ENCODE data around the gene MYLK.

Gene MYLK

DNA sequence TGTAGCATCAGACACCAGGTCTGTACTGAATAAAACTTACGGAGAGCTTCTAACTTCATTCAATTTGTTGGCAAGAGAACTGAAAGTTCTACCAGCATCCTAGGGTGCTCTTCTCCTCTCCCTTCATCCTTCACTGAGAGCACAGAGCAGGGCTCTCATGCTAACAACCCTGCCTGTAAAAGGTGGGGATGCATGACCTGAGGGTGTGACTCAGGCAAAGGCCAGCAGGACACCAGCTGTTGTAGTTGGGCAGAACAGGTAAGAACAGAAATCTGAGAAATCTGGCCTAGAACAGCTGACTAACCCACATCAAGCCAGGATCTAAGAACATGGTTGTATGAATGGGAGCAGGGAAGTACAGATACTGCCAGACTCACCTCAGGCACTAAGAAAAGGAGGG, 64.2 kb downstream of the MYLK start:
- DNase-seq: no peak

DNA sequence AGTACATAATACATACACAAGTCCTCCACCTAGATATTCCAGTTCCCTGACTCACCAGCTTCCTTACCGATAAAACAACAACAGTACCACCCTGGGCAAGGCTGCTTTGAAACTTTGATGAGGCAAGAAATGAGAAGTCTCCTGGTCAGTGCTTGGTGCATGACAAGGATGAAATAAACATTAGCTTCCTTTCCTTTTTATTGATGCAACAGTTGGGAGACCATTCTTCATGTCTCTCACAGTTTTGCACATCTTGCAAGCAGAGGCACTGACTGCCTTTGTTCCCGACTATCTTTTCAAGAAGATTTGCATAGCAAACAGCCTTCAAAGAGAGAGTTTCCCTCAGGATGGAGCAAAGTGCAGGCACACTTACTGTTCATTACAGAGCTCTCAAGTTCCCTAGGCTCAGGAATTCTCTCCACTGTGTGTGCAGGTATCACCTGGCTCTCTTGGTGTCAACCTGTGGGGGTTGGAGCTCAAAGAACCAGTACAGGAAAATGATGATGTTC, 65.2 kb downstream of the MYLK start:
- DNase-seq: no peak

DNA sequence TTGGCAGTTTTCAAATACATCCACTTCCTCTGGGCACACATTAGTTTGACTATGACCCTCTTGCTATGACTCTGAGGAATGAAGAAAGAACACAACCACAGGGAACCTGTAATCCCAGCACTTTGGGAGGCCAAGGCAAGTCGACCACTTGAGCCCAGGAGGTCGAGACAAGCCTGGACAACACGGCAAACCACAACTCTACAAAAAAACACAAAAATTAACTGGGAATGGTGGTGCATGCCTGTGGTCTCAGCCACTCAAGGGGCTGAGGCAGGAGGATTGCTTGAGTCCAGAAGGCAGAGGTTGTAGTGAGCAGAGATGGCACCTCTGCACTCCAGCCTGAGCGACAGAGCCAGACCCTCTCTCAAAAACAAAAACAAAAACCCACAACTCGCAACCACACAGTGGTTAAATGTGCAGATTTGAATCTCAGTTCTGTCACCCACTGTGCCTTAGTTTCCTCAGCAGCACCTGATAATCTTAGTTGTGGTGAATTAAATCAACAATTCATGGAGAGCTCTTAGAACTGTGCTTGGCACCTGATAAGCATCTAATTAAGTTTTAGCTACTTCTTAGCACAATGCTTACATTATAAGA, 65.7 kb downstream of the MYLK start:
- DNase-seq: no peak

DNA sequence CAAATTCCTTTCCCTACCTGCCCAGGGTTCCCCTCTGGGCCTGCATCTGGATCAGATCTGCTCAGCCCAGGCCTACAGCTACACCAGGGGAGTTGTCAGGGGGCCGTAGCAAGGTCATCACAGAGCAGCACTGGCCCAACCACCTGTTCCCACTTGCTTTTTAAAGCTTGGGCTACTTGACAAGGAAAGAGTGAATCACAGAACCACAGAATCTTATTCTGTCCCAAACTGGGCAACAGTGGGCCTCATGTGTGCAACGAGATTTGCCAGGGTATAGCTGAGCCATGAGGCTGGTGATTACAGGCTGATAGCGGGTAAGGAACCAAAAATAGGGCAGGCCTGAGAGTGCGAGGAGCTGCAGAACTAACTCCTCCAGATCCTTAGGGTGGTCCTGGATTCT, 66.7 kb downstream of the MYLK start:
- no peak for DNase-seq

DNA sequence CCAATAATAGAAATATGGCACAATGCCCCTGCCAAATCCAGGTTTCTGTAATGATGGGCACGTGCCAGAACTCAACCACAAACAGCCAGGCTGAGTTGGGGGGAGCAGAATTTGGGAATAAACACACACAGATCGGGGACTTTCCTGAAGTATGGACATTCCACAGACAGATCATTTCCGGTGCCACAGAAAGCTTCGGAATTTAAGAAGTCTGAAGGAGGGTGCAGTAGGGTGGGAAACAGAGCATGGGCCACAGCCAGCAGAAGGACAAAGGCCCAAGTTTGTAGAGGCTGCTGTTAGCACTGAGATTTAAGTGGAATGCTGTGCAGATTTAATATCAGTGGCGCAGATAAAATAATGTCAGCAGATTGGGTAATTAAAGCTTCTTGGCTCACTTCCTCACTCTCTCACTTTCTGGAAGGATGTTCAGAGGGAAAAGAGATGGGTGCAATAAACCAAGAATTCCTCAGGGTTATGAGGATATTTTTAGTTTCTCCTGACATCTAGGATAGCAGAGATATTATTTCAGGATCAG, 67.4 kb downstream of the MYLK start:
- DNase-seq: no peak

DNA sequence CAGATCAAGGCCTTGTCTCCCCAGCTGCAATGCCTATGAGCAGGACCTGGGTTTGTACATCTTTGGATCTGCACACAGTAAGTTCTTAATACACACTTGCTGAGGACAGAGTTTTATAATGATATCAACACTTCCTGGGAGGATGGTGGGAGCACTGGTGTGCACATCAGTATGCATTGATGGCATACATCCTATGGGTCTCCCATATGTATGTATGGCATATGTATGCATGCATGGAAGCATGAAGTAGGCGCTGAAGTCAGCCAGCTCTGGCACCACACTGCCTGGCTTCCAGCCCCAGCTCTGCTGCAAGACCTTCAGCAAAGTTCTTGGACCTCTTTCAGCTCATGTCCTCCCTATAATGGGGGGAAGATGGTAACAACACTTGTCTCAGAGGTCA, 68.2 kb downstream of the MYLK start:
- DNase-seq: no peak

DNA sequence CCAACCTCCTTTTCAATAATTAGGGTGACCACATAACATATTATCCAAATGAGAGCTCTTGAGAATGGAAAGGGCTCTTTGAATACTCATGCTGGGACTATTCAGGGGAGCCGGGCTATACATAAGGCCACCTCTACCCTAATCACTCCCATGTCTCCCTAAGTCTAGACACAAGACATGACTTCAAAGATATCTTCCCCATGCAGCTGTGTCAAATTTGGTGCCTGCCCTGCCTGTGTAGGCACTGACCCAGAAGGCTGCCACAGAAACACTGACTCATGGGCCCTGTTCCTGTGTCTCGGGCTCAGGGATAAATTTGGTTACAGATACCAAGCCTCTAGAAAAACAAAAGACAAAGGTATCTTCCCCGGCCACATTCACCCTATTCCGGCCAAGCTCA, 70.3 kb downstream of the MYLK start:
- no peak for DNase-seq

DNA sequence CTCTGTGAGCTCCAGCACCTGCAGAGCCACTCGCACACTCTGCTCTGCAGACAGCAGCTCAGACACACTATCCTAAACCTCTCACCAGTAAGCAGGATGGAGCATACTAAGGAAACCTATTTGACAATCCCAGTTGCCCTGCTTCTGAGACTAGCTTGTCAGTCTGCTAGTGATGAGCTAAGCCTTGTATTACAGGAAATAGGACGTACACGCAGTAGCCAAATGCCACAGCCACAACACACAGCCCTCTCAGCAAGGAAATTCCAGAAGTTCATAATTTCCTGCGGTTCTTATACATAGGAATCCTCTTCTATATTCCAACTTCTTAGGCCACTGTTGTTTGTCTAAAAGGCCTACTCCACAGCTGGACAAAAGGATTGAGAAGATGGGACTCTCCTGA, 74.5 kb downstream of the MYLK start:
- DNase-seq: no peak

DNA sequence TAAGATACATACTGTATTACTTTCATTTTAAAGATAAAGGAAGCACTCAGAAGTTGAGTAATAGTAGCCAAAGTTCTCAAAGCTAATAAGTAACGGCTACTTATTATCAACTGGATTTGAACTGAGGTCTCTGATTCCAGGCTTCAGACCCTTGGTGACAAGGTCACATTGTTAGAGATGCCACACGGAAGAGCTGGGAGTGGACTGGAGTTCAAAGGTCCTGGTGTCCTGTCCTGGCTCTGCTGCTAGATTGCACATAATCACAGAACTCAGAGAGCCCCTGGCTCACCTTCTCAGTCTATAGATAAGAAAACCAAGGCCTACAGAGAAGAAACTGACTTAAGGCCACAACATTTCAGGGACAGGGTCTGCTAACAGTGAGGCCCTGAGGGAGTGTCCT, 75.3 kb downstream of the MYLK start:
- DNase-seq: no peak

DNA sequence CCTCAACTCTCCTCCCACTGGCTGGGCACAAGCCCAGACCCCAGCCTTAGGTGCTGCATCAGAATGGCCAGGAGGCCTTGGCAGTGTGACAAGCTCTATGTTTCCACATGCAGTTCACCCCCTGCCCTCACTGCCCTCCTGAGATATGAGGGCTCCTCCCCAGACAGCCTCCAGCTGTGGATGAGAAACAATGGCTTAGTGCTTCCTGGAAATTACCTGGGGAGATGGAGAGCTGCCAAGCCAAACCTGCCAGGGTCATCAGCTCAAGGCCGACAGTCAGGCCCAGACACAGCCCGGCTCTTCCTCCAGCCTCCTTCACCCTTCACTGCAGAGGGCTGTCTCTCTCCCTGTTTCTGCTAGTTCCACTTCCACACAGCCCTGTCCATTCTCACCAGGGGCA, 76.3 kb downstream of the MYLK start:
- peak; percentile 89 for DNase-seq

DNA sequence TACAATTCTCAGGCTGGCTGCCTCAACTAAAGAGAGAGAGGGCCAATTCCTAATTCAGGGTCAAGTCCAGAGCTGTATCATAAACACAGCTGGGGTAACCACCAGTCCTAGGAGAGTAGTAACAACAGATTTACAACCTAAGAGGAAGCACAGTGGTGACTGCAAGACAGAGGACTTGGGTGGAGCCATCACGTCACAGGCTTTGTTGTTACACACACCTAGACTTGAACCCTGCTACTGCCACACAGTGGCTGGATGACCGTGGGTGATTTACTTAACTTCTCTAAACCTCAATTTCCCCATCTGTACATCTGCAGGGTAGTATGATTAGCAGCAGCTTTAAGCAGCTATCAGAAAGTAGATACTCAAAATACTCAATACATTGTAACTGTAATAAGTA, 78.6 kb downstream of the MYLK start:
- DNase-seq: no peak

DNA sequence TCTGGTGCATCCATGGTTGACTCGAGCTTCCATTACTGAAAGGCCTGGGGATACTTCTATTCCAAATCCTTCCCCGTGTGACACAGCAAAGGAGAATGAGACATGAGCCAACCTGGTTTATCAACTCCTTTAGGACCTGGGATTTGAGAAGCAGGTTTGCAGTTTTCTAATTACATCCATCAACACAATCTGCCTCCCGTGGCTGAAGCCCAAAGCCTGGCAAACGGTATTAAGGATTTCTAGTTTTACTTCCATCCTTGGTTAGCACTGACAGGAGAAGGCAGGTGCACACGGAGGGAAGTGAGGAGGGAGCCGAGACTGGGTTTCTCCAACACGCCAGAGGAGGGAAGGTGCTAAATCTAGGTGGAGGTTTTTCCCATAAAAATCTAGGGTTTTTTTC, 79.0 kb downstream of the MYLK start:
- DNase-seq: no peak

DNA sequence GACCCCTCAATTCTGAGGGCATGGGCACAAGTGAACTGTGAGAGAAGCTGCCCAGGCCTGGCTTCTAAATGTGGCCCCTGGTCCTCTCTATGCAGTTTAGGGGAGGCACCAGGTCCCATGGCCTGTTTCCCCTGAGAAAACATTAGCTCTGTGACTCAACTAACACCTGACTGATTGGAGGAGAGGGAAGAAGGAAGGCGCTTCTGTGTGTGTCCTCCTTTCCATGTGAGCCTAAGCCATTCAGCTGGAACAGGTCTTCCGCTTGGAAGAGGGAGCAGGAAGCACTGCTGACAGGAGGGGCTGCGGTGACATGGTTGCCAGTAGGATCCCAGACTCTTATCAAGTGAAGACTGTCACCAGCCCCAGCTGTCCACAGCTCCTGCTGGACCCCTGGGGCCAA, 79.5 kb downstream of the MYLK start:
- no peak for DNase-seq

DNA sequence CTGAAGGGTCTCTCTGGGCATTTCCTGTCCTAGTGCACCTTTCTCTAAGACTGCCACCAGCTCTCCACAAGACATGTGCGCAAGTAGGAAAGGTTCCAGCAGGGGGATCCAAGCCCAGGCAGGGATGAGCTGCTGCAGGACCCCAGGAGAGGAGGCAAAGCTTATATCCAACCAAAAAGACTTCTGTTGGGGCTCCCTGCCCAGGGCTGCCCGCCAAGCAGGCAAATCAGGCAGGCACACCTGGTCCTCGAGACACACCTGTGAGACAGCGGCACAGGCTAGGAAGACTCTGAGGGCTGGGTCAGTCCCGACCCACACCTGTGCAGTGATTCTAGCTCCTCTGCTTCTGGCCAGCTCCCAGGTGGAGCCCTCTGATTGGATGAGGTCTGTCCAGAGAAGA, 80.6 kb downstream of the MYLK start:
- no peak for DNase-seq

DNA sequence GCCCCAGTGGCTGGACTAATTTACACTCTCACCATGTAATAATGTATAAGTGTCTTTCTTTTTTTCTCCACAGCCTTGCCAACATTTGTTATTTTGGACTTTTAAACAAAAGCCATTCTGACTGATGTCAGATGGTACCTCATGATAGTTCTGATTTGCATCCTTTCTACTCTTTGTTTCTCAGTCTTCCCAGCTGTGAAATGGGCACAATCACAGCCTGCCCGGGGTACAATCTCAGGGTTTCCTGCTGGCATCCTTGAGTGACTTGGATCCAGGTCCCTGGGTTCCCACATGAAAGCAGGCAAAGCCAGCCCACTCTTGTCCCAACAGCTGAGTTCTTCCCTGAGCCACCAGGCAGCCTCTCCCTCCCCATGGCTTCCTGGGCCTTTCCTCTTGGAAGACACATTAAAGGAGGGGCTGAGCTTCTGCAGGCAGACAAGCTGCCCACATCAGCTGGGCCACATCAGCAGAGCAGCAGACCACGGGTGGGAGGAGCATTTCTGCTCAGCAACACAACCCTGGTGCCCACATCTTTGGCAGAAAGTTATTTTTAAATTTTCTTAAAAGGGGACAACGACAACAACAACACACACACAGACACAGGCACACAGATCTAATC, 82.0 kb downstream of the MYLK start:
- DNase-seq: no peak

DNA sequence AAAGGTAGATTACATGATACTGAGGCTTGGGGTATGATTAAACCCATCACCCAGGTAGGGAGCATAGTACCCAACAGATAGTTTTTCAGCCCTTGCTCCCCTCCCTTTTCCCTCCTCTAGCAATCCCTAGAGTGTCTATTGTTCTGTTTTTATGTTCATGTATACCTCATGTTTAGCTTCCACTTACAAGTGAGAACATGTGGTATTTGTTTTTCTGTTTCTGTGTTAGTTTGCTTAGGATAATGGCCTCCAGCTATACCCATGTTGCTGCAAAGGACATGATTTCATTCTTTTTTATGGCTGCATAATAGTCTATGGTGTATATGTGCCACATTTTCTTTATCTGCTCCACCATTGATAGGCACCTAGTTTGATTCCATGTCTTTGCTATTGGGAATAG, 82.7 kb downstream of the MYLK start:
- DNase-seq: no peak

DNA sequence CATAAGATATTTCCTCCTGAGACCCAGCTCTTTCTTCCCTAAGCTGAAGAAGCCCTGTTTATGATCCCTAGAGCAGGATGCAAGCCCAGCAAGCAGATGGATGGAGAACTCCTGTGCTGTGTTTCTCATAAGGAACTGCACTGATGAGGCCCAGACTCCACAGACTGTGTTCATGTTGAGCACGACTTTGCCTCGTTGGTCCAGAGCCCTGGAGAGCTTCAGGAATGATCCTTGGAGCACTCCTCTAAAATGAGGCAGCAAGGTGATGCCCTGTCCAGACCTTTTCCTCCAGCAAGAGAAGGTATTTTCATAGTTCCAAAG, 83.8 kb downstream of the MYLK start:
- no peak for DNase-seq

DNA sequence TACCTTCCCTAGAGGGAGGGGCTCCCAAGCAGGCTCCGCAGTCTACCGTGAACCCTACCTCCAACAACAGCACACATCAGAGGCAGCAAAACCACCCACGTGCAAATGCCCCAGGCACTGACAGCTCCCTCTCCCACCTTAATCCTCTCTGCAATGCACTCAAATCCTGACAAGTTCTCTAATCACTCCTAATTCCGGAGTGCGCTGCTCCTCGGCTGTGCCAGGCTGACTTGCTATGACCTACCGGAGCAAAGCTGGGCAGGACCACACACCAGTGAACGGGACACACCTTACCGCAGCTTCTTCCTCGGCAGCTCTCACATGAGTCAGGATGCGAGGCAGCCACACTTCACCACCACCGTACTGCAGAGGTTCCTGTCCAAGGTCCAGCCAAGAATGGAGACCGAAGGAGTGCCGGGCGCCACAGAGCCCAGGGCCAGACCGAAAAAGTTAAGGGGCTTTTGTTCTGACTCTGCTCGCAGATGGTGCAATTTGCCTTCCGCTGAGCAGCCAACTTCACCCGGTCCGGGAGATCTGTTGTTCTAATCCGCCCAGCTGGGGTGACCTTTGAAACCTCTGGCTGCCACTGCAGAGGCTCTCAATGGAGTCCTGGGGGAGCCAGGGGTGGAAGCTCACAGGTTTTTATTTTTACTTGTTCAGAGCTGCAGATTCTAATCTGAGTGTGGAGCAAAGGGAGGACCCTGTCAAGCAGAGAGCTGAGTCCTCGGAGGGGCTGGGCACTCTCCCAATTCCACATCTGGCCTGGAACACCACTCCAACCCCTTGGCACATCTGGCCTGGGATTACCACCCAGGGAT, 84.4 kb downstream of the MYLK start:
- DNase-seq: no peak

DNA sequence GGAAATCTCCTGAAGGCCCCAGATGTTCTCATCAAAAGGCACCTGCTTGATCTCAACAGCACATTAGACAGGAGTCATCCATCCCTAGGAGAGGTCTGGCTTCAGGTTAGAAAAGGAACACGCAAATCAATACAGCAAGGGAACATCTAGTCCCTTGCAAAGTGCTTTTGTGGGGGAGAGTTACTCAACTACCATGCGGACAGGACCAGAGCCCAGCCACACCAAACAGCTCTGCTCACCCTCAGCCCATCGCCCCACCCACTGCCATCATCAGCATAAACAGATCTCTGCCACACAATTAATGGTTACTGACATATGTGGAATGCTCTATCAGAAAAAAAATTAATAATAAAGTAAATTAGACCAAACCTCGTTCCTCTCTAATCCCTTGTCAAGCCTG, 85.6 kb downstream of the MYLK start:
- DNase-seq: no peak

DNA sequence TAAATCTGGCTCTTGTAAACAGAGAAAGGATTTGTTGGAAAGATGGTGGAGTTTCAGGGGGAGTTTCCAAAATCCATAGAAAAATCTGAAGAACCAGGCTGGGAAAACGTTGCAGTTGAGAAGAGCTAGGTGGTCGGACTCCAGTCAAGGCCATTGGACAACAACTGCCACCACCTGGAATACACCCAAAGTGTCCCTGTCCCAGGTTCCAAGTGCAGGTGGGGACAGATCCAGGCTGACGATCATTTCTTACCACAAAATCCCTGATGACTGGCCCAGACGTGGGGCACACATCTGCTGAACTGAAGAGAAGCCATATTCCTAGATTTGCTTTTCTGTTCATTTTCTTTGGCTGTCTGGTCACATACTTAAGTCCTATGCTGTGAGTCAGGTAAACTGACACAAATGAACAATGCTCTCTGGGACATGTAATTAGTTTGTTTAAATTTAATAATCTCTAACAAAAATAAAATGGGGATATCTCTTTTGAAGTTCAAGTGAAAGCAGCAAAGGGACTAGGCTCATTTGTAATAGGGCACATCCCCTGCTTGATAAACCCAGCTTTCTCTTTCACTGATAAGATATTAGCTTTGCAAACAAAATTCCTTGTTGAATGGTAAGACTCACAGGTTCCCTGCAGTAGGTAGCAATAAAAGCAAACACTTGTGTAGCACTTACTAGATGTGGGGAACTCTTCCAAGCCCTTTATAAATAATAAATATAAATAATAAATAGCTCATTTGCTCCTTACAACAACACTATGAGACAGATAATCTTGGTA, 88.5 kb downstream of the MYLK start:
- no peak for DNase-seq

DNA sequence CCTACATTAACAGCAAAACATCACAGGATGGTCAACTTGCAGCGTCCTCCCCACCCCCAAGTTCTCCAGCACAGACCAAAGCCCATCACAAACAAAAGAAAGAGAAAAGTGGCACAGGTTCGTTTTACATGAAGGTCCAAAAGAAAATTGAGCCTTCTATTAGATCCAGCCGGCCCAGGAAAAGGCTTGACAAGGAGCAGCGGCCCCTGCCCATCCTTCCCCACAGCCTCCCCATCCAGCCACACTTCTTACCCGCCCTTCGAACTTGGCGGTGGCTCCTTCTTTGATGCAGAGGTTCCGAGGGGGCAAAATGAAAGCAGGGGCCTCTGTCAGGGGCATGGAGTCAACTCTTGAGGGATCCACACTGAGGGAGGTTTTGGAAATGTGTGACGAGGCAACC, 90.7 kb downstream of the MYLK start:
- no peak for DNase-seq

DNA sequence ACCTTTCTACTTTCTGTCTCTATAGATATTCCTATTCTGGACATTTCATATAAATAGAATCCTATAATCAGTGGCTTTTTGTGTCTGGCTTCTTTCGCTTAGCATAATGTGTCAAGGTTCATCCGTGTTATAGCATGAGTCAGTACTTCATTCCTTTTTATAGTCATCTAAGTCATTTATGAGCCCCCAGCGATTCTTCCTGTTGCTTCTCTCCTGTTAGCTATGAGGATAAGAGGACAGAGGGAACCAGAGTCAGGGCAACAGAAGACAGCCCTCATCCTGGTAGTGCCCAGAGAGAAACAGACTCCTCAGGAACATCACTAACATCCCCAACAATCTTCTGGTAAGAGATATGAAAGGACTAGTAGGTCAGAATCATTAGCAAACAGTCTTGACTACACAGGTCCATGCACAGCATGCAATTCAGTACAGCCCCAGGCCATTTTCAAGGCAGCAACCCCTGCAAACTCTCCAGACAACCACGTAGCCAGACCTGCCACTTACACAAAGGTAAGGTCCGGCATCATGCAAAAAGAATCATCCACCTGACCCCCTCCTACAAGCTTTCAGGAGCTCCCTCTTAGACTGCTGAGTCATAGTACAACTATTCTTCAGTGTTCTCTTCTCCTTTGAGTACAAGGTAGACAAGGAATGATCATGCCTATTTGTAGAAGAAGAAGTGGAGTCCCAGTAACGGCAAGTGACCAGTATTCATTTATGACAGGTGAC, 91.5 kb downstream of the MYLK start:
- DNase-seq: no peak

DNA sequence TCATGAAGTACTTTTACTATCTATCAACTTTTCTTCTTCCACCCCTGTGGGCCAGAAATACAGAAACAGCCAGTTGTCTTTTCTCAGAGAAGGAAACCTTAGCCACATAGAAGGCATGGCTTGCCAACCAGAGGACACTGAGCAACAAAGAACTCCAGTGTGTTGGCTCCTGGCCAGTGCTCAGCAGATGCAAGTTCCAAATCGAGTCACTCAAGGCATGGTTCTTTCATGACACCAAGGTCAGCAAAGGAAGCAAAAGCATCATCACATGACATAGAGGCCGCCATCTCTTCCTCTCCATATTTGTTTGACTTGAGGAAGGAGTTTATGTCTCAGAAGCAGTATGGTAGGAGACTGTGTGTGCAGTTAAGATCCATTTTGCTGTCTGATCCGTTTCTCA, 92.2 kb downstream of the MYLK start:
- peak; percentile 10 for DNase-seq

Data from NCI-H1105 treated with DMSO at 0.1 percent for 48 hours (cell line).